T-helper 1 cell (primary cell): ENCODE data around the gene CDC42BPB.

Experiments
- DNase-seq, 5 donors: peaks; one replicate each; pipeline ENCODE4 v3.0.0-alpha.2; 2012 to 2020

CDC42BPB gene

GRCh38 chr14:102957222-102957621 is 100.1 kb downstream of the CDC42BPB start:
- DNase-seq = no peak

GRCh38 chr14:102955636-102956408 is 101.5 kb downstream of the CDC42BPB start:
- no peak for DNase-seq

- no peak for DNase-seq
Measured at GRCh38 chr14:102954081-102954789, 103.1 kb downstream of the CDC42BPB start.

GRCh38 chr14:102953100-102953499 is 104.2 kb downstream of the CDC42BPB start:
- no peak for DNase-seq

GRCh38 chr14:102952276-102952675 is 105.1 kb downstream of the CDC42BPB start:
- DNase-seq = no peak

GRCh38 chr14:102951799-102952198 is 105.5 kb downstream of the CDC42BPB start:
- DNase-seq = no peak

- DNase-seq = no peak
Measured at GRCh38 chr14:102951034-102951433, 106.3 kb downstream of the CDC42BPB start.

GRCh38 chr14:102949801-102950451 is 107.4 kb downstream of the CDC42BPB start:
- DNase-seq = no peak

- DNase-seq = peak in 1 of 5 donors; percentile 51
Measured at GRCh38 chr14:102949062-102949800, 108.1 kb downstream of the CDC42BPB start.

GRCh38 chr14:102948698-102949061 is 108.7 kb downstream of the CDC42BPB start:
- DNase-seq = no peak

- no peak for DNase-seq
Measured at GRCh38 chr14:102947321-102948103, 109.8 kb downstream of the CDC42BPB start.

- DNase-seq = no peak
Measured at GRCh38 chr14:102945346-102946130, 111.8 kb downstream of the CDC42BPB start.

GRCh38 chr14:102944448-102945330 is 112.7 kb downstream of the CDC42BPB start:
- DNase-seq = no peak

- no peak for DNase-seq
Measured at GRCh38 chr14:102943979-102944378, 113.4 kb downstream of the CDC42BPB start.

GRCh38 chr14:102943454-102943853 is 113.9 kb downstream of the CDC42BPB start:
- DNase-seq = no peak

GRCh38 chr14:102942069-102942468 is 115.3 kb downstream of the CDC42BPB start:
- no peak for DNase-seq

- DNase-seq = no peak
Measured at GRCh38 chr14:102941419-102942011, 115.8 kb downstream of the CDC42BPB start.

GRCh38 chr14:102940729-102941362 is 116.5 kb downstream of the CDC42BPB start:
- DNase-seq = no peak

- no peak for DNase-seq
Measured at GRCh38 chr14:102939820-102940561, 117.4 kb downstream of the CDC42BPB start.
